SU-DHL-6 (cell line): ENCODE data around the gene MAPK8.

Experiments
- H2AFZ ChIP-seq: fragments of 200-600 bp; sonication (generic); 2 replicates; pipeline ENCODE4 v1.6.1; 2014; ENCODE audit warnings: low read depth, mild to moderate bottlenecking, moderate library complexity, mixed read lengths, antibody characterized with exemption, low read length; ENCODE audit not compliant: severe bottlenecking
- H3F3A ChIP-seq: fragments of 200-600 bp; shearing (Covaris generic); 2 replicates; pipeline ENCODE4 v1.6.0; 2016; ENCODE audit warnings: antibody characterized with exemption, mild to moderate bottlenecking; ENCODE audit not compliant: insufficient read depth
- H3K27ac ChIP-seq: fragments of 200-600 bp; sonication (generic); 2 replicates; pipeline ENCODE4 v1.5.1; 2016; ENCODE audit warnings: low read depth, mild to moderate bottlenecking, low read length, moderate library complexity, mixed read lengths
- H3K27me3 ChIP-seq: fragments of 200-600 bp; sonication (generic), shearing (Covaris generic); 2 replicates; pipeline ENCODE4 v1.6.0; 2014; ENCODE audit warnings: mild to moderate bottlenecking, low read length
- H3K36me3 ChIP-seq: fragments of 200-600 bp; sonication (generic); 2 replicates; pipeline ENCODE4 v1.6.1; 2014; ENCODE audit warnings: mild to moderate bottlenecking, low read length, mixed read lengths
- H3K4me2 ChIP-seq: fragments of 300-600, 200-600 bp; shearing (Covaris generic), sonication (generic); 2 replicates; pipeline ENCODE4 v1.6.0; 2014; ENCODE audit warnings: low read length, low read depth, mild to moderate bottlenecking; ENCODE audit not compliant: poor library complexity, severe bottlenecking
- H3K4me3 ChIP-seq: fragments of 200-600 bp; sonication (generic); 2 replicates; pipeline ENCODE4 v1.5.1; 2014; ENCODE audit warnings: antibody characterized with exemption, low read length, mild to moderate bottlenecking, mixed read lengths; ENCODE audit not compliant: insufficient read depth, poor library complexity, severe bottlenecking
- H3K79me2 ChIP-seq: fragments of 200-600 bp; sonication (generic); 2 replicates; pipeline ENCODE4 v1.6.1; 2014; ENCODE audit warnings: mild to moderate bottlenecking, low read length, moderate library complexity; ENCODE audit not compliant: insufficient read depth
- H3K9ac ChIP-seq: fragments of 200-600 bp; sonication (generic); 2 replicates; pipeline ENCODE4 v1.7.0; 2014; ENCODE audit warnings: mild to moderate bottlenecking, low read length
- H3K9me2 ChIP-seq: fragments of 200-600 bp; sonication (generic); replicated peaks from 2 replicates; pipeline ENCODE4 v1.6.1; 2014; ENCODE audit warnings: low read length; ENCODE audit not compliant: insufficient read depth
- H3K9me3 ChIP-seq: fragments of 200-600 bp; sonication (generic); 2 replicates; pipeline ENCODE4 v1.6.1; 2014; ENCODE audit warnings: low read length, mixed read lengths; ENCODE audit not compliant: insufficient read depth
- H4K20me1 ChIP-seq: fragments of 200-600 bp; sonication (generic); 2 replicates; pipeline ENCODE4 v1.6.1; 2014; ENCODE audit warnings: low read depth, mild to moderate bottlenecking, antibody characterized with exemption, low read length, moderate library complexity, mixed read lengths
- CTCF ChIP-seq: fragments of 200-600 bp; sonication (generic); IDR thresholded peaks from one replicate; pipeline ENCODE4 v1.5.1; 2017; ENCODE audit warnings: antibody characterized with exemption, mild to moderate bottlenecking, low read length, moderate library complexity; ENCODE audit not compliant: insufficient read depth, poor library complexity, severe bottlenecking
- EZH2phosphoT487 ChIP-seq: fragments of 200-600 bp; sonication (generic), shearing (Covaris generic); conservative IDR thresholded peaks from 2 replicates; pipeline ENCODE4 v1.6.1; 2018; ENCODE audit warnings: mild to moderate bottlenecking, antibody characterized with exemption, low read length, moderate library complexity, mixed read lengths

Gene MAPK8

GRCh38 chr10:48468866-48469511 lies 162.5 kb downstream of the MAPK8 start:
- Histone ChIP-seq H3K36me3 (no peaks in the 10 kb centered on the region), H2AFZ (no peak overlapping the region), H3K79me2 (no peaks in the 10 kb centered on the region), H3K9me2 (no peaks in the 10 kb centered on the region), H3K27ac (no peak overlapping the region), H3K4me2 (no peak overlapping the region), H3K9me3 (no peaks in the 10 kb centered on the region), H3K27me3 (no peaks in the 10 kb centered on the region), H3K9ac (no peak overlapping the region), H3F3A (no peaks in the 10 kb centered on the region), H4K20me1 (no peaks in the 10 kb centered on the region), H3K4me3 (no peak overlapping the region)
- TF ChIP-seq CTCF (no peak), EZH2phosphoT487 (no peak)

GRCh38 chr10:48469516-48470020 lies 163.1 kb downstream of the MAPK8 start:
- no peak overlapping the region for H3K9ac ChIP-seq
- no peak overlapping the region for H3K27ac ChIP-seq
- no peaks in the 10 kb centered on the region for H3K36me3 ChIP-seq
- no peak overlapping the region for H3K4me3 ChIP-seq
- H3K27me3 ChIP-seq: no peaks in the 10 kb centered on the region
- H3K79me2 ChIP-seq: no peaks in the 10 kb centered on the region
- no peak overlapping the region for H2AFZ ChIP-seq
- H3K9me3 ChIP-seq: no peaks in the 10 kb centered on the region
- H4K20me1 ChIP-seq: no peaks in the 10 kb centered on the region
- H3F3A ChIP-seq: no peaks in the 10 kb centered on the region
- no peak overlapping the region for H3K4me2 ChIP-seq
- TF ChIP-seq EZH2phosphoT487: no peak
- no peak for TF ChIP-seq CTCF
- no peaks in the 10 kb centered on the region for H3K9me2 ChIP-seq

- no peaks in the 10 kb centered on the region for H3F3A ChIP-seq
- no peak for TF ChIP-seq EZH2phosphoT487
- H3K9me3 ChIP-seq: no peaks in the 10 kb centered on the region
- no peaks in the 10 kb centered on the region for H4K20me1 ChIP-seq
- H3K27me3 ChIP-seq: no peaks in the 10 kb centered on the region
- no peaks in the 10 kb centered on the region for H3K36me3 ChIP-seq
- H3K4me2 ChIP-seq: no peak overlapping the region
- H3K79me2 ChIP-seq: no peaks in the 10 kb centered on the region
- H3K9me2 ChIP-seq: no peaks in the 10 kb centered on the region
- H3K4me3 ChIP-seq: no peak overlapping the region
- no peak overlapping the region for H3K9ac ChIP-seq
- H3K27ac ChIP-seq: no peak overlapping the region
- no peak overlapping the region for H2AFZ ChIP-seq
Measured at GRCh38 chr10:48470115-48470892, 163.8 kb downstream of the MAPK8 start.
